Fibroblast of upper back skin (primary cell): ENCODE measurements around the gene RRAGC.

ENCODE experiments used
- DNase-seq: peaks from one replicate; pipeline ENCODE4 v3.0.0-alpha.2; 2013

Gene RRAGC

GRCh38 chr1:38859561-38860453, at the start of gene RRAGC:
Gene RRAGC (minus strand): TSS chr1:38859772. CDS start chr1:38859646, 126 bp downstream.
- DNase-seq, result peak; percentile 98

- no peak for DNase-seq
These were observed 49.2 kb upstream of the RRAGC start for GRCh38 chr1:38908821-38909220.

- DNase-seq, result no peak
These were observed 46.4 kb upstream of the RRAGC start for GRCh38 chr1:38905985-38906384.

GRCh38 chr1:38899560-38899959, 40.0 kb upstream of the RRAGC start:
- no peak for DNase-seq

- peak; percentile 10 for DNase-seq
These were observed 39.2 kb upstream of the RRAGC start for GRCh38 chr1:38898653-38899230.

GRCh38 chr1:38896169-38896568, 36.6 kb upstream of the RRAGC start:
- no peak for DNase-seq

GRCh38 chr1:38892976-38893375, 33.4 kb upstream of the RRAGC start:
- no peak for DNase-seq

- peak; percentile 13 for DNase-seq
These were observed 32.2 kb upstream of the RRAGC start for GRCh38 chr1:38891753-38892152.

GRCh38 chr1:38889589-38889988, 30.0 kb upstream of the RRAGC start:
- DNase-seq, result no peak

- no peak for DNase-seq
These were observed 29.1 kb upstream of the RRAGC start for GRCh38 chr1:38888423-38889333.

- DNase-seq, result no peak
These were observed 25.5 kb upstream of the RRAGC start for GRCh38 chr1:38885092-38885491.

- DNase-seq, result no peak
These were observed 21.9 kb upstream of the RRAGC start, which contains the start of gene GJA9 for GRCh38 chr1:38881487-38881886. Gene GJA9 (minus strand): TSS chr1:38881587. CDS start chr1:38876098, 5,489 bp downstream.

GRCh38 chr1:38875811-38876210, 16.2 kb upstream of the RRAGC start:
- DNase-seq, result no peak

GRCh38 chr1:38873027-38873969, 13.7 kb upstream of the RRAGC start, which contains the start of gene MYCBP:
Gene MYCBP (minus strand): TSS chr1:38873348. CDS start chr1:38873305, 43 bp downstream.
- DNase-seq, result peak; percentile 95

GRCh38 chr1:38872401-38873026, 12.9 kb upstream of the RRAGC start:
- peak; percentile 14 for DNase-seq

- DNase-seq, result no peak
These were observed 11.4 kb upstream of the RRAGC start for GRCh38 chr1:38870996-38871395.

- DNase-seq, result no peak
These were observed 7.6 kb upstream of the RRAGC start for GRCh38 chr1:38867208-38867607.

- no peak for DNase-seq
These were observed 5.6 kb upstream of the RRAGC start for GRCh38 chr1:38865112-38865715.

- DNase-seq, result no peak
These were observed 853 bp upstream of the RRAGC start for GRCh38 chr1:38860454-38860795.

- DNase-seq, result peak; percentile 21
These were observed 575 bp downstream of the RRAGC start for GRCh38 chr1:38858833-38859560.
